HuH-7 (cell line): Measurements from ENCODE around the gene MSH2.
"Not testable (repeated sequence)": the region's sequence is repeated elsewhere in the genome, so short reads cannot be mapped to it uniquely, and the experiment has no call there.

Source experiments
- DNase-seq: peaks from one replicate; pipeline ENCODE4 v3.0.0; 2011; ENCODE audit warnings: low spot score

Gene MSH2

DNA sequence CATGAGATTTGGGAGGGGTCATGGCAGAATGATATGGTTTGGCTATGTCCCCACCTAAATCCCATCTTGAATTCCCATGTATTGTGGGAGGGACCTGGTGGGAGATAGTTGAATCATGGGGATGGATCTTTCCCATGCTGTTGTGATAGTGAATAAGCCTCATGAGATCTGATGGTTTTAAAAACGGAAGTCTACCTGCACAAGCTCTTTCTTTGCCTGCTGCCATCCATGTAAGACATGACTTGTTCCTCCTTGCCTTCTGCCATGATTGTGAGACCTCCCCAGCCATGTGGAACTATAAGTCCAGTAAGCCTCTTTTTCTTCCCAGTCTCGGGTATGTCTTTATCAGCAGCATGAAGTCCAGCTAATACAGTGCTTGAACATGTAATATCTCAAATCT, 5.0 kb downstream of the MSH2 start:
- not testable (repeated sequence) for DNase-seq

DNA sequence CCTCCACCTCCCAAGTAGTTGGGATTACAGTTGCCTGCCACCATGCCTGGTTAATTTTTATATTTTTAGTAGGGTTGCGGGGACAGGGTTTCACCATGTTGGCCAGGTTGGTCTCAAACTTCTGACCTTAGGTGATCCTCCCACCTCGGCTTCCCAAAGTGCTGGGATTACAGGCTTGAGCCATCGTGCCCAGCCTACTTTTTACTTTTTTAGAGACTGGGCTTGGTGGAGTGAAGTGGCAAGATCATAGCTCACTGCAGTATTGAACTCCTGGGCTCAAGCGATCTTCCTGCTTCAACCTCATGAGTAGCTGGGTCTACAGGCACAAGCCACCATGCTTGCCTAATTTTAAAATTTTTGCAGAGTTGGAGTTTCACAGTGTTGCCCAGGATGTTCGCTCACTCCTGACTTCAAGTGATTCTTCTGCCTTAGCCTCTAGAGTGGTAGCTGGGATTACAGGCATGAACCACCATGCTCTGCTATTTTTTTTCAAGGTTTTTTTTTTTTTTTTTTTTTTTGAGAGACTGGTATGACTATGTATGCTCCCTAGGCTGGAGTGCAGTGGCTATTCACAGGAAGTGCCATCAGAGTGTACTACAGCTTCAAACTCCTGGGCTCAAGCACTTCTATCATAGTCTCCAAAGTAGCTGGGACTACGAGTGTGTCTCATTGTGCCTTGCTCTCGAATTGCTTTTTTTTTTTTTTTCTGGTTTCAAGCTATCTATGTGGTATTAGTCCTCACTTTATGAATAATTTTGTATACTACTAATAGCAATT, 11.9 kb downstream of the MSH2 start:
- no peak for DNase-seq

DNA sequence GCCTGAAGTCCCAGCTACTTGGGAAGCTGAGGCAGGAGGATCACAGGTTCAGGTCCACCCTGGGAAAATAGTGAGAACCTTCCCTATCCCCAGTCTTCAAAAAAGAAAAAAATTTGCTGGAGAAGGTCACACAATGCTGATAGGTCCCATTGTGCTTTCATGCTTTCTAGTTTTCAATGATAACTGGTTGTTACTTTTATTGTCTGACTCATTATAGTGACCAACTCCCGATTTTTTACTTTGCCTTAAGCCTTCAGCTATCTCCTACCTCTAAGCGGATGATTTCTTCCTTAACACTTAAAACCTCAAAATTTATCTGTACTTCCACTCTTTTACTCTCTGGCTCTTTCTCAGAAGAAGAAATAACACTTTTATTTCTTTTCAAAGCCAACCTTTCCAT, 17.3 kb downstream of the MSH2 start:
- no peak for DNase-seq

DNA sequence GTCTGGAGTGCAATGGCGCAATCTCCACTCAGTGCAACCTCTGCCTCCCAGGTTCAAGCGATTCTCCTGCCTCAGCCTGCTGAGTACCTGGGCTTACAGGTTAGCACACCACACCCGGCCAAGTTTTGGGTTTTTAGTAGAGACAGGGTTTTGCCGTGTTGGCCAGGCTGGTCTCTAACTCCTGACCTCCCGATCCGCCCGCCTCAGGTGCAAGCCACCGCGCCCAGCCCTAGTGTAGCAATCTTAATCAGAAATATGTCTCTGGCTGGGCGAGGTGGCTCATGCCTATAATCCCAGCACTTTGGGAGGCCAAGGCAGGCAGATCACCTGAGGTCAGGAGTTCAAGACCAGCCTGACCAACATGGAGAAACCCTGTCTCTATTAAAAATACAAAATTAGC, 17.7 kb downstream of the MSH2 start:
- DNase-seq, result not testable (repeated sequence)

DNA sequence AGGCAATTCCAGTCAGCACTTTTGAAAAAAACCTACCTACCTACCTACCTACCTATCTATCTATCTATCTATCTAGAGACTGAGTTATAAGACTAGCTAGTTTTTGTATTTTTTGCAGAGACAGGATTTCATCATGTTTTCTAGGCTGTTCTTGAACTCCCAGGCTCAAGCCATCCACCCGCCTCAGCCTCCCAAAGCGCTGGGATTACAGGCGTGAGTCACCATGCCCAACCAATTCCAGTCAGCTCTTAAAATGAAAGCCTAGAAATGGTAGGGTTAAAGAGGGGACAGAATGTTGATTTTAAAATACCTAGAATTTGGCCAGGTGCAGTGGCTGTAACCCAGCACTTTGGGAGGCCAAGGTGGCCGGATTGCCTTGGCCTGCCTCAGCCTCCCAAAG, 19.1 kb downstream of the MSH2 start:
- no peak for DNase-seq

DNA sequence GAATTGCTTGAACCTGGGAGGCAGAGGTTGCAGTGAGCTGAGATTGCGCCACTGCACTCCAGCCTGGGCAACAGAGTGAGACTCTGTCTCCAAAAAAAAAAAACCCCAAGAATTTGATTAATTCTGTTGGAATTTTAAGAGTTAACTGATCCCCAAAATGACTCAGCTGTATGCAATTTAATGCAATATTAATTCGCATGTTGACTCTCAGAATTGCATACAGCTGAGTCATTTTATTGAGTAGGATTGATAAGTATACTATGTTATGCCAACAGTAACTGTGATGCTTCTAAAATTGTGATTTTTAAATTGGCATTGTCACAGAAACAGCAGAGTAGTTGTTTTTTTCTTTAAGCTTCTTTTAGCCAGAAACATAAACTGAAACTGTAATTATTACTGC, 19.6 kb downstream of the MSH2 start:
- DNase-seq, result no peak

DNA sequence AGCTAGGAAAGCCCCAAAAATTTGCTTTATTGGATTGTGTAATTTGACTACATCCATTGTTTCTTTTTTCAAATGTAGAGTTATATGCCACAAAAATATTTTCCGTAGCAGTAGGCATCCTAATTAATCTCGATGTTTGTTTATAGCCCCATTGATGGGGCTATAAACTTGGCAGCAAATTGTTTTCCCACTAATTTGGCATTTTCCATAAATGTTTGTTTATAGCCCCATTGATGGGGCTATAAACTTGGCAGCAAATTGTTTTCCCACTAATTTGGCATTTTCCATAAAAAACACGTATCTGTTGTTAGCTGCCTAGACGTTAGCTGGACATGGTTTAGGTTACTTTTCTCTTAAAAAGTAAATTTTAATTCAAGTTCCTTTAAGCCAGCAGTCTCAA, 23.8 kb downstream of the MSH2 start:
- DNase-seq, result no peak

DNA sequence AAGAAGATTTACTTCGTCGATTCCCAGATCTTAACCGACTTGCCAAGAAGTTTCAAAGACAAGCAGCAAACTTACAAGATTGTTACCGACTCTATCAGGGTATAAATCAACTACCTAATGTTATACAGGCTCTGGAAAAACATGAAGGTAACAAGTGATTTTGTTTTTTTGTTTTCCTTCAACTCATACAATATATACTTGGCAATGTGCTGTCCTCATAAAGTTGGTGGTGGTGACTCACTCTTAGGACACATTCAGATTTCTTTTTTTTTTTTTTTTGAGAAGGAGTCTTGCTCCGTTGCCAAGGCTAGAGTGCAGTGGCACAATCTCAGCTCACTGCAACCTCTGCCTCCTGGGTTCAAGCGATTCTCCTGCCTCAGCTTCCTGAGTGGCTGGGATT, 26.8 kb downstream of the MSH2 start:
- no peak for DNase-seq

DNA sequence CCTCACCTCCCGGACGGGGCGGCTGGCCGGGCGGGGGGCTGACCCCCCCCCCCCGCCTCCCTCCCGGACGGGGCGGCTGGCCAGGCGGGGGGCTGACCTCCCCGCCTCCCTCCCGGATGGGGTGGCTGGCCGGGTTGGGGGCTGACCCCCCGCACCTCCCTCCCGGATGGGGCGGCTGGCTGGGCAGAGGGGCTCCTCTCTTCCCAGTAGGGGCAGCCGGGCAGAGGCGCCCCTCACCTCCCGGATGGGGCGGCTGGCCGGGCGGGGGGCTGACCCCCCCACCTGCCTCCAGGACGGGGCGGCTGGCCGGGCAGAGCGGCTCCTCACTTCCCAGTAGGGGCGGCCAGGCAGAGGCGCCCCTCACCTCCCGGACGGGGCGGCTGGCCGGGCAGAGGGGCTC, 30.1 kb downstream of the MSH2 start:
- DNase-seq, result not testable (repeated sequence)

DNA sequence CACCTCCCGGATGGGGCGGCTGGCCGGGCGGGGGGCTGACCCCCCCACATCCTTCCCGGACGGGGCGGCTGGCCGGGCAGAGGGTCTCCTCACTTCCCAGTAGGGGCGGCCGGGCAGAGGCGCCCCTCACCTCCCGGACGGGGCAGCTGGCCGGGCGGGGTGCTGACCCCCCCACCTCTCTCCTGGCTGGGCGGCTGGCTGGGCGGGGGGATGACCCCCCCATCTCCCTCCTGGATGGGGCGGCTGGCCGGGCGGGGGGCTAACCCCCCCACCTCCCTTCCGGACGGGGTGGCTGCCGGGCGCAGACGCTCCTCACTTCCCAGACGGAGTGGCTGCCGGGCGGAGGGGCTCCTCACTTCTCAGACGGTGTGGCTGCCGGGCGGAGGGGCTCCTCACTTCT, 30.5 kb downstream of the MSH2 start:
- DNase-seq, result not testable (repeated sequence)

DNA sequence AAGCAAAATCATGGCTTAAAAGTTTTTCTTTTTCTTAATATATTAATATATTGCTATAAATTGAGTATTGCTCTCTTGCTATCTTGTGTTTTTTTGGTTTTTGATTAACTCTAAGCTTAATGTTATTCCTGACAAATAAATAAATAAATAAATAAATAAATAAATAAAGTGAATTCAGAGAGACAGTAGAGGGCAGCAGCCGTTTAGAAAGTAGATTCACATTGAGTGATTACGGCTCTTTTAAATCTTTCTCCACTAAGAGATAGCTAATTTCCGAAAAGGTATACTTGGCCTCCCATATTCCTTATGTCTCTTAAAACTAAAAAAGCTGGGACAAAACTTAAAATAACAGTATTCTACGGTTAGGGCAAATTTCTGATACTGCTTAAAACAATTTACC, 34.3 kb downstream of the MSH2 start:
- no peak for DNase-seq

DNA sequence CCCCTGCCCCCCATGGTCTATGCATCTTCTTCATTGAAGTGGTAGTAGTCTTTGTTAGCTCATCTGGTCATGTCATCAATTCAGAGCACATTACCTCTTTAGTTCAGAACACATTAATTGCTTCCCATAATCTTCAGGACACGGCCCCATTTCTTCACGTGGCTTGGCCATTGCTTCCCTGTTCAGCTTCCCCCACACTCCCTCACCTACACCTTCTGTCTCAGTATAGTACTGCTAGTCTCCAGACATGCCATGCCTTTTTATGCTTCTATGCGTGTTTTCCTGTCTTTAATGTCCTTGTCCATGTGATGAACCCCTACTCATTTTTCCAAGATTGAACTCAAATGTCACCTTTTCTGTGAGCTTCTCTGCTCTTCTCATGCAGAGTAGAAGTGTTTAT, 35.1 kb downstream of the MSH2 start:
- DNase-seq, result no peak

DNA sequence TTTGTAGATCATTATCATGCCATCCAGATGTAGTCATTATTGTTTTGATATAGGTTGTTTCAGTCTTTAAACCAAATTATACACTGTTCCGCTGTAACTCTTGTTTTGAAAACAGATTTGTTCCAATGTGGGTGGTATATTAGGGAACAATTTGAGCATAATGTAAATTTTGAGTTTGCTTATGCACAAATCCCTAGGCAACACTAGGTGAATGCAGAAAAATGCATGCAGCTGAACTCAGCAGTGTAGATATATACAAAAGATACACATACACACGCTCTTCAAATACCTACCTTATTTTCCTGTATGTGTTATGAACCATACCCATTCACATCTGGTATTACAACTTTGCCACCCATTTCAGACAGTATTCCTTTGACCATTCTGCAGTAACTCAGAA, 35.8 kb downstream of the MSH2 start:
- no peak for DNase-seq

DNA sequence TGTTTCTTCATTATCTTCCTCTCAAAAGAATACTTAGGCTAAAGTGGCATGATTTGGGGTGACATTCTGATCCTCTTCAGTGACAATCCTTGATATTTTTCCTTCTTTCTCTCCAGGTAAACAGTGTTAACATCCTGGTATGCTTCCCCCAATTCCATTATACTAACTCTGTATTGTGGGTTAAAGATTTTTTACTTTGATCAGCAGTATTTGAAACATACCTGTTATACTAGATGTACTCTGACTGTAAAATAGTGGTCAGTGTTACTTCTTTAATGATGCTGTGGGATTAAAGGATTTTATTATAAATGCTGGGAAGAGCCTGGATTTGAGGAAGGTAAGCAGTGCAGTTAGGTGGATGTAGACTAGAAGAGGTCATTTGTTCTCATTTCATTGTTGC, 48.8 kb downstream of the MSH2 start:
- no peak for DNase-seq

DNA sequence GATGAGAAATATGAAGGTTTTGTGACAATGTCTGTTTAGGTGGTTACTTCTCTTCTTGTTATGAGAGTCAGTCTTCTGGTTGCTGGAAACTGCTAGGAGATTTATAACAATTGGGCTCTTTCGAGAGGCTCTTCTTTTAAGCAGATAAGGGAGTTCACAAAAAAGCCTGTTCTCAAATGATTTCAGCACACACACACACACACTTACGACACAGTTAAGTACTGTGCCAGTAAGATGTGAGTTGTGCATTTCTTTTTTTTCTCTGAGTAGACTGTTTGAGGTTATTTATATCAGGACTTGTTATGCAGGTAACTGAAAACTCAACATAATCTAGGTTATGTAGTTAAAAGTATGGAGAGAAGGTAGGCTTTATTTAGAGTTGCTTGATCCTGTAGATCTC, 49.8 kb downstream of the MSH2 start:
- DNase-seq, result no peak

DNA sequence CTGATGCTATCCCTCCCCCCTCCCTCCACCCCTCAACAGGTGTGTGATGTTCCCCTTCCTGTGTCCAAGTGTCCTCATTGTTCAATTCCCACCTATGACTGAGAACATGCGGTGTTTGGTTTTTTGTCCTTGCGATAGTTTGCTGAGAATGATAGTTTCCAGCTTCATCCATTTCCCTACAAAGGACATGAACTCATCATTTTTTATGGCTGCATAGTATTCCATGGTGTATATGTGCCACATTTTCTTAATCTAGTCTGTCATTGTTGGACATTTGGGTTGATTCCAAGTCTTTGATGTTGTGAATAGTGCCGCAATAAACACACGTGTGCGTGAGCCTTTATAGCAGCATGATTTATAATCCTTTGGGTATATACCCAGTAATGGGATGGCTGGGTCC, 51.9 kb downstream of the MSH2 start:
- not testable (repeated sequence) for DNase-seq

DNA sequence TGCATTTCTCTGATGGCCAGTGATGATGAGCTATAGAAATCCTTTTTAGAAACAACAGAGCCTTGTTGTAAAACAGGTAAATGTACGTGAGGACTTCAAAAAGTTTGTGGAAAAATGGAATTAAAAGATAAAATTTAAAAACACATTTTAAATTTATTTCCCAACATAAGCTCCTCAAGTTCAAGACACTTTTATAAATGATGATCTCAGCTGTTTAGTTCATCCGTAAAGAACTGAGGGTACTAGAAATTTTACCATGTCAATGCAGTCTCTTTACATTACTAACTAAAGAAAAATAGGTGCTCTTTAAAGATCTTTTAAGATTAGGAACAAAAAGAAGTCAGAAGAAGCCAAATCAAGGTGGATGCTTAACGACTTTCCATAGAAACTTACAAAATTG, 52.5 kb downstream of the MSH2 start:
- no peak for DNase-seq

DNA sequence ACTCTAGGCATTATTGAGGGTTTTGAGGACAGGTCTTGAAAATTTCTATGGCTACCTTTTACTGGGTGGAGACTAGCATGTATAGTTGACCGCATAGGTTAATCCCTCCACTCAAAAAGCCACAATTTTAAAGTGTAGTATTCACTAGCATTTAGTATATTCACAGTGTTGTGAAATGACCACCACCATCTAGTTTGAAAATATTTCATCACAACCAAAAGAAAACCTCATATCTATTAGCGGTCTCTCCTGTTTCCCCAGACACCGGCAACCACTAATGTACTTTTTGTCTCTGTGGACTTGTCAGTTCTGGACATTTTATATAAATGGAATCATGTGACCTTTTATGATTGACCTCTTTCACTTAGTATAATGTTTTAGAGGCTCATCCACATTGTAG, 53.9 kb downstream of the MSH2 start:
- no peak for DNase-seq

DNA sequence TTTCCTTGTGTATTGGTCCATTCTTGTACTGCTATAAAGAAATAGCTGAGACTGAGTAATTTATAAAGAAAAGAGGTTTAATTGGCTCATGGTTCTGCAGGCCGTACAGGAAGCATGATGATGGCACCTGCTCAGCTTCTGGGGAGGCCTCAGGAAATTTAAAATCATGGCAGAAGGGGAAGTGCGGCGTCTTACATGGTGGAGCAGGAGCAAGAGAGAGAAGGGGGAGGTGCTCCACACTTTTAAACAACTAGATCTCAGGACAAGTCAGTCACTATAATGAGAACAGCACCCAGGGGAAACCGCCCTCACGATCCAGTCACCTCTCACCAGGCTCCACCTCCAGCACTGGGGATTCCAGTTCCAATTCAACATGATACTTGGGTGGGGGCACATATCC, 54.3 kb downstream of the MSH2 start:
- DNase-seq, result no peak

DNA sequence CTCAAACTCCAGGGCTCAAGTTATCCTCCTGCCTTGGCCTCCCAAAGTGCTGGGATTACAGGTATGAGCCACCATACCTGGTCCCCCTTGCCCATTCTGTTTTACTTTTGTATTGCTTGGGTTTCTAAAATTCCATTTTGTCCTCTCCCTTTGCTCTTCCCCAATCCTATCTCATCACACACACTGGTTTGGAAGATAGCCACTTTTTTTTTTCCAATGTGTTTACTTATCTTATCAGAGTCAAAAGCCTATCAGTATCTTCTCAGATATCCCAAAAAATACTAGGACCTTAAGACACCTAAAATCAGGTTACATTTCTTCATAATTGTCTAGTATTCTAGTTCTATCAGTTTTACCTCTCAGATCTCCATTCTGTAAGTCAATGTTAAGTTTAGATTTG, 56.1 kb downstream of the MSH2 start:
- DNase-seq, result no peak

DNA sequence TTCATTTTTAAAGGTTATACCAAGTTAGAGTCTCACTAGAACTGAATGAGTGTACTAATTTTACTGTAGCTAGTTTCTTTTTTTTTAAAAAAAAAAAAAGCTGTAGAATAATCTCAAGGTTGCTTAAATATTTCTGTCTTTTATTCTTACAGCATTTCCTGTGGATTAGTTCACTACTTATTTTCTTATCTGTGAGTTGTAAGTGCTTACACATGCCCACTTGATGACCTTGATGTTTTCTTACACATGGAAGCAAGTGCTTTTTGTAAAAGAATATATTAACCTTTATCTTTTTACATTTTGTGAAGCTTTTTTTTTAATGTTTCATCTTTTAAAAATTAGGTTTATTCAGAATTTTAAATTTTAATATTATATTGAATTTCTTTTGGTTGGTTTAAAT, 57.8 kb downstream of the MSH2 start:
- DNase-seq, result no peak

DNA sequence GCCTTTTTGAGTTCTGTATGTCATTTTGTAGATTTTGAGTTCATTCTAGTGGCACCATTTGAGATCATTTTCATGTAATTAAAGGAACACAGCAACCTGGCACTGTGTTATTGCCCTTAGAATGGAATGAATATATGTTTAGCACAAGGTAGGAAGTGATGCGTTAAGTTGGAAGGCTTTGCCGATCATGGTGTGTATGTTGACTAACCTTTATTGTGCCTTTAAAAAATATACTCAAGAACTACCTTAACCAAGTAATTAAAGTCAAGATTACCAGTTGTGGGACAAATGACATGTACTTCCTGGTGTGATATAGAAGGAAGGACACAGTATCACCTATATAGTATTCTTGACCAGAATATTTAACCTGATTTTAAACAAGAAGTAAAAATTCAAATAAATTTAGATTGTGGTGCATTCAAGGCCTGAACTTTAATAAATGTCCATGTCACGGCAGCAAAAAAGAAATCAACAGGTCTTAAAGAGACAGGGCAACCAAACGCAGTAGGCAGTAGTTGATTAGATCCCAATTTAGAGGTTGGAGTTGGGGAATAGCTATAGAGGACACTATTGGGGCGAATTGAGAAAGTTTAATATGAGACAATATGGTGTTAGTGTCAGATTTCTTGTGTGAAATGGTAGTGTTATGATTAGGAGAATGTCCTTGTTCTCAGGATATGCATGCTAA, 68.6 kb downstream of the MSH2 start:
- DNase-seq, result no peak

DNA sequence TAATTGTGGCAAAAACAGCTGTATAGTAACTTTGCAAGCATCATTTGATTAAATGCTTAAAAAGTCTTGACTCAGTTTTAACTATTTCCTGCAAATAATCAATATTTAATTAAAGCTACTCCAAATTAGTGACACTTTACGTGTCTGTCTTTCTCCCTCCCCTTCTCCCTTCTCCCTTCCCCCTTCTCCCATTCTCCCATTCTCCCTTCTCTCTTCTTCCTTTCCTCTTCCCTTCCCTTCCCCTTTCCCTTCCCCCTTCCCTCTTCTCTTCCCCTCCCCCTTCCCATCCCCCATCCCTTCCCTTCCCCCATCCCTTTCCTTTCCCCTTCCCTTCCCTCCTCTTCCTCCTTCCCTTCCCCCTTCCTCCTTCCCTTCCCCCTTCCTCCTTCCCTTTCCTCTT, 76.9 kb downstream of the MSH2 start:
- no peak for DNase-seq

DNA sequence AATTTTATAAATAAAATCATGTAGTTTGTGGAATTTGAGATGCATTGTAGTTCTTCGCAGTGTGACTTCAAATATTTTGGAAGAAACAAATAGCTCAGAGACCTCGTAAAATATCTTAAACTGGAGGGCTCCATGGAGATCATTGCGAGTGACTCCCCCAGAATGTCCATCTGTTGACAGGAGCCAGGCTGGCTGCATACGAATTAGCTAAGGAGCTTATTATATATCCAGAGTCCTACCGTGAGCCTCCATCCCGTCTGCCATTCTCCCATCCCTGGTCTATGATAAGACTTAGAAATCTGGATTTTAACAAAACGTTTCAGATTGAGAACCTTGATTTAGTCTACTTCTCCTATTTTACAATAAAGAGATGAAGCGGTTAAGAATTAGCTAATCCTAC, 80.2 kb downstream of the MSH2 start:
- no peak for DNase-seq
